ENCODE results near the gene RAB3D.

DNA sequence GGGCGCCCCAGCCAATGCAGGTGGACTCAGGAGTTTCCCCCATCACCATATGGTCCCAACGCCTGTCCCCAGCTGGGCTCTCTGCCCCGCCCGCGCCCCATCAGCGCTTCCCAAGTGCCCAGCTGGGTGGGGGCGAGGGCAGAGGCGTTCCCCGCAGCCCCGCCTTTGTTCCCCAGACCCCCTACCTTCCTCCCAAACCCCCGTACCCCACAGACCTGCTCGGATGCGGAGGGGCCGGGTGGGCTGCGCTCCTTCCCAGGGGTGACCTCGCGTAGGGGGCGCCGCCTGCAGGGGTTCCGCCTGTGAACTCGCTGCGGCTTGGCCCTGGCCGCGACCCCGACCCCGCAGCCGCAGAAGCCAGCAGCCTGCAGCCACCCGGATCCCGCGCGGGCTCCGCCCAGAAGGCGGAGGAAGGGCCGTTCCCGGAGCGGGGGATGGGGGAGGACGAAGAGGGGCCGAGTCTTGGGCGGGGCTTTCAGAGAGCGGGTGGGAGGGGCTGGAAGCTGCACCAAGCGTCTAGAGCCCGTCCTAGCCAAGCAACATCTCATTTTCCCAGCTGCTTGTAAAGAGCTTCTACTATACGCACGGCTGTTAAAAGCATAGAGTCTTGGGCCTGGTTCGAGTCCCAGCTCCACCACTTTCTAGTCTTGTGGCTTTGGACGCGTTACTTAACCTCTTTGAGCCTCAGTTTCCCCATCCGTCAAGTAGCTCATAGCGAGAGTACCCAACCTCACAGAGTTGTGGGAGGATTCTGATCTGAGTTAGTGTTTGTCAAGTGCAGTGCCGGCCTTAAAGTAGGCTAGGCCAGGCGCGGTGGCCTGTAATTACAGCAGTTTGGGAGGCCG lies at the start of gene RAB3D:
- TF ChIP-seq JUND (IDR thresholded peaks at IDR 0.05): no peak
- TF ChIP-seq RAD21 (IDR thresholded peaks at IDR 0.05): peak in 1 of 2 donors; percentile 49
- TF ChIP-seq, protein P1, sequence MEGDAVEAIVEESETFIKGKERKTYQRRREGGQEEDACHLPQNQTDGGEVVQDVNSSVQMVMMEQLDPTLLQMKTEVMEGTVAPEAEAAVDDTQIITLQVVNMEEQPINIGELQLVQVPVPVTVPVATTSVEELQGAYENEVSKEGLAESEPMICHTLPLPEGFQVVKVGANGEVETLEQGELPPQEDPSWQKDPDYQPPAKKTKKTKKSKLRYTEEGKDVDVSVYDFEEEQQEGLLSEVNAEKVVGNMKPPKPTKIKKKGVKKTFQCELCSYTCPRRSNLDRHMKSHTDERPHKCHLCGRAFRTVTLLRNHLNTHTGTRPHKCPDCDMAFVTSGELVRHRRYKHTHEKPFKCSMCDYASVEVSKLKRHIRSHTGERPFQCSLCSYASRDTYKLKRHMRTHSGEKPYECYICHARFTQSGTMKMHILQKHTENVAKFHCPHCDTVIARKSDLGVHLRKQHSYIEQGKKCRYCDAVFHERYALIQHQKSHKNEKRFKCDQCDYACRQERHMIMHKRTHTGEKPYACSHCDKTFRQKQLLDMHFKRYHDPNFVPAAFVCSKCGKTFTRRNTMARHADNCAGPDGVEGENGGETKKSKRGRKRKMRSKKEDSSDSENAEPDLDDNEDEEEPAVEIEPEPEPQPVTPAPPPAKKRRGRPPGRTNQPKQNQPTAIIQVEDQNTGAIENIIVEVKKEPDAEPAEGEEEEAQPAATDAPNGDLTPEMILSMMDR (IDR thresholded peaks at IDR 0.05; ENCODE audit: low read depth, low read length, missing input control): no peak
- TF ChIP-seq, protein P2, sequence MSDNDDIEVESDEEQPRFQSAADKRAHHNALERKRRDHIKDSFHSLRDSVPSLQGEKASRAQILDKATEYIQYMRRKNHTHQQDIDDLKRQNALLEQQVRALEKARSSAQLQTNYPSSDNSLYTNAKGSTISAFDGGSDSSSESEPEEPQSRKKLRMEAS (IDR thresholded peaks at IDR 0.05): no peak
- TF ChIP-seq SP1 (IDR thresholded peaks at IDR 0.05): peak; percentile 38
- TF ChIP-seq TAF1 (conservative IDR thresholded peaks at IDR 0.05): no peak
- TF ChIP-seq, protein P3, sequence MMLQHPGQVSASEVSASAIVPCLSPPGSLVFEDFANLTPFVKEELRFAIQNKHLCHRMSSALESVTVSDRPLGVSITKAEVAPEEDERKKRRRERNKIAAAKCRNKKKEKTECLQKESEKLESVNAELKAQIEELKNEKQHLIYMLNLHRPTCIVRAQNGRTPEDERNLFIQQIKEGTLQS (IDR thresholded peaks at IDR 0.05): no peak
- no peak for TF ChIP-seq RXRA (IDR thresholded peaks at IDR 0.05)
- TF ChIP-seq, protein P4, sequence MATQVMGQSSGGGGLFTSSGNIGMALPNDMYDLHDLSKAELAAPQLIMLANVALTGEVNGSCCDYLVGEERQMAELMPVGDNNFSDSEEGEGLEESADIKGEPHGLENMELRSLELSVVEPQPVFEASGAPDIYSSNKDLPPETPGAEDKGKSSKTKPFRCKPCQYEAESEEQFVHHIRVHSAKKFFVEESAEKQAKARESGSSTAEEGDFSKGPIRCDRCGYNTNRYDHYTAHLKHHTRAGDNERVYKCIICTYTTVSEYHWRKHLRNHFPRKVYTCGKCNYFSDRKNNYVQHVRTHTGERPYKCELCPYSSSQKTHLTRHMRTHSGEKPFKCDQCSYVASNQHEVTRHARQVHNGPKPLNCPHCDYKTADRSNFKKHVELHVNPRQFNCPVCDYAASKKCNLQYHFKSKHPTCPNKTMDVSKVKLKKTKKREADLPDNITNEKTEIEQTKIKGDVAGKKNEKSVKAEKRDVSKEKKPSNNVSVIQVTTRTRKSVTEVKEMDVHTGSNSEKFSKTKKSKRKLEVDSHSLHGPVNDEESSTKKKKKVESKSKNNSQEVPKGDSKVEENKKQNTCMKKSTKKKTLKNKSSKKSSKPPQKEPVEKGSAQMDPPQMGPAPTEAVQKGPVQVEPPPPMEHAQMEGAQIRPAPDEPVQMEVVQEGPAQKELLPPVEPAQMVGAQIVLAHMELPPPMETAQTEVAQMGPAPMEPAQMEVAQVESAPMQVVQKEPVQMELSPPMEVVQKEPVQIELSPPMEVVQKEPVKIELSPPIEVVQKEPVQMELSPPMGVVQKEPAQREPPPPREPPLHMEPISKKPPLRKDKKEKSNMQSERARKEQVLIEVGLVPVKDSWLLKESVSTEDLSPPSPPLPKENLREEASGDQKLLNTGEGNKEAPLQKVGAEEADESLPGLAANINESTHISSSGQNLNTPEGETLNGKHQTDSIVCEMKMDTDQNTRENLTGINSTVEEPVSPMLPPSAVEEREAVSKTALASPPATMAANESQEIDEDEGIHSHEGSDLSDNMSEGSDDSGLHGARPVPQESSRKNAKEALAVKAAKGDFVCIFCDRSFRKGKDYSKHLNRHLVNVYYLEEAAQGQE (IDR thresholded peaks at IDR 0.05): no peak
- no peak for TF ChIP-seq FOXA1 (IDR thresholded peaks at IDR 0.05)
- TF ChIP-seq FOXA2 (IDR thresholded peaks at IDR 0.05): no peak

Measured in liver (tissue), 3 donors.